HEK293 (cell line): Measurements from ENCODE around the gene XBP1.

Source experiments
- CTCF ChIP-seq: fragments of 450-650 bp; formaldehyde crosslinking; IDR thresholded peaks from 2 replicates; pipeline ENCODE4 v1.5.1; 2016; ENCODE audit warnings: missing biosample characterization, missing genetic modification characterization
- TF ChIP-seq, protein P1 (sequence below): fragments of 450-650 bp; formaldehyde crosslinking; IDR thresholded peaks from 2 replicates; pipeline ENCODE4 v1.5.1; 2016; ENCODE audit warnings: missing biosample characterization, missing genetic modification characterization

DNA sequence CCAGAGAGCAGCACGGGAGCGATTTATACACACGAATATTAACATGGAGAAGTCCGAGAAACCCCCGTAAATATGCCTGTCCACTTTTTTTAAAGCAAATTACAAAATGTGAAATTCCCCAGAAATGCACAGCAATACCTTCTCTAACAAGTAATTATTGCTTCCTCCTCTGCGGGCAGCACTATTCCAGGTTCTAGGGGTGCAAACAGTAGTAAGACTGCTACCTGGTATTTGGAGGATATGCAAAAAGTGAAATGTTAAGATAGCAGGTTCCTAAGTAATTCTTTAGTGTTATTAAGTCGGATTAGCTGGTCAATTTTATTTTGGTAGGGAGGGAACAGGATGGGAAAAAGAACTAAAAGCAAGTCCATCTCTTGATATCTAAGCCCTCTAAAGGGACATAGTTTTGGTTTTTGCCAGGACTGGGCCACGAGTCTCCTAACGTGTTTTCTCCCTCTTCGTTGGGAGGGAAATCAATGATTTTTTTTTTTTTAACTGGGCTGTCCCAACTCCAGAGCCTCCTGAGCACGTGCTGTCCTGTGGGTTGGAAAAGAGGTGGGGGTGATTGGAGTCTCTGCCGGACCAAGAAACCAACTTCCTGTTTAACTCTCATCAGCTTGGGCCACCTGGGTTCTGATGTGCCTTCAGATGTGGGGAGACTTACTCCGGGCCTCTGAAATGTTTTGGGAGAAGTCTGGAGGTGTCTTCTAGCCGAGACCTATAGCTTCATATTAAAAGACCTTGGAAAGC, 1.7 kb upstream of the XBP1 start:
- no peak for TF ChIP-seq CTCF (tag by site-specific recombination)
- TF ChIP-seq, protein P1, sequence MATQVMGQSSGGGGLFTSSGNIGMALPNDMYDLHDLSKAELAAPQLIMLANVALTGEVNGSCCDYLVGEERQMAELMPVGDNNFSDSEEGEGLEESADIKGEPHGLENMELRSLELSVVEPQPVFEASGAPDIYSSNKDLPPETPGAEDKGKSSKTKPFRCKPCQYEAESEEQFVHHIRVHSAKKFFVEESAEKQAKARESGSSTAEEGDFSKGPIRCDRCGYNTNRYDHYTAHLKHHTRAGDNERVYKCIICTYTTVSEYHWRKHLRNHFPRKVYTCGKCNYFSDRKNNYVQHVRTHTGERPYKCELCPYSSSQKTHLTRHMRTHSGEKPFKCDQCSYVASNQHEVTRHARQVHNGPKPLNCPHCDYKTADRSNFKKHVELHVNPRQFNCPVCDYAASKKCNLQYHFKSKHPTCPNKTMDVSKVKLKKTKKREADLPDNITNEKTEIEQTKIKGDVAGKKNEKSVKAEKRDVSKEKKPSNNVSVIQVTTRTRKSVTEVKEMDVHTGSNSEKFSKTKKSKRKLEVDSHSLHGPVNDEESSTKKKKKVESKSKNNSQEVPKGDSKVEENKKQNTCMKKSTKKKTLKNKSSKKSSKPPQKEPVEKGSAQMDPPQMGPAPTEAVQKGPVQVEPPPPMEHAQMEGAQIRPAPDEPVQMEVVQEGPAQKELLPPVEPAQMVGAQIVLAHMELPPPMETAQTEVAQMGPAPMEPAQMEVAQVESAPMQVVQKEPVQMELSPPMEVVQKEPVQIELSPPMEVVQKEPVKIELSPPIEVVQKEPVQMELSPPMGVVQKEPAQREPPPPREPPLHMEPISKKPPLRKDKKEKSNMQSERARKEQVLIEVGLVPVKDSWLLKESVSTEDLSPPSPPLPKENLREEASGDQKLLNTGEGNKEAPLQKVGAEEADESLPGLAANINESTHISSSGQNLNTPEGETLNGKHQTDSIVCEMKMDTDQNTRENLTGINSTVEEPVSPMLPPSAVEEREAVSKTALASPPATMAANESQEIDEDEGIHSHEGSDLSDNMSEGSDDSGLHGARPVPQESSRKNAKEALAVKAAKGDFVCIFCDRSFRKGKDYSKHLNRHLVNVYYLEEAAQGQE, result no peak
